HG02642 (cell line): ENCODE data around the gene PUS7.
"Not testable (repeated sequence)": the region's sequence is repeated elsewhere in the genome, so short reads cannot be mapped to it uniquely, and the experiment has no call there.

Source experiments
- ATAC-seq: cut with Tn5 transposase; IDR thresholded peaks from one replicate; pipeline ENCODE4 v1.9.1; 2021; ENCODE audit warnings: mild to moderate bottlenecking; ENCODE audit not compliant: unreplicated experiment, poor library complexity

PUS7 gene

GRCh38 chr7:105497016-105497415 lies 25.1 kb downstream of the PUS7 start:
- no peak for ATAC-seq

- no peak for ATAC-seq
Observed at GRCh38 chr7:105496521-105496920, 25.6 kb downstream of the PUS7 start.

- no peak for ATAC-seq
Observed at GRCh38 chr7:105493923-105494315, 28.2 kb downstream of the PUS7 start.

GRCh38 chr7:105493196-105493922 lies 28.7 kb downstream of the PUS7 start:
- ATAC-seq, result no peak

- ATAC-seq, result no peak
Observed at GRCh38 chr7:105489409-105489808, 32.7 kb downstream of the PUS7 start.

GRCh38 chr7:105487579-105488571 lies 34.2 kb downstream of the PUS7 start:
- no peak for ATAC-seq

- no peak for ATAC-seq
Observed at GRCh38 chr7:105480931-105481330, 41.1 kb downstream of the PUS7 start.

GRCh38 chr7:105478606-105479005 lies 43.5 kb downstream of the PUS7 start:
- no peak for ATAC-seq

- no peak for ATAC-seq
Observed at GRCh38 chr7:105477908-105478307, 44.2 kb downstream of the PUS7 start.

- no peak for ATAC-seq
Observed at GRCh38 chr7:105474045-105474444, 48.0 kb downstream of the PUS7 start.

GRCh38 chr7:105473163-105473562 lies 48.9 kb downstream of the PUS7 start:
- ATAC-seq, result no peak

GRCh38 chr7:105470846-105471245 lies 51.2 kb downstream of the PUS7 start:
- ATAC-seq, result no peak

GRCh38 chr7:105470090-105470489 lies 52.0 kb downstream of the PUS7 start:
- ATAC-seq, result no peak

- ATAC-seq, result no peak
Observed at GRCh38 chr7:105462765-105463420, 59.2 kb downstream of the PUS7 start.

- ATAC-seq, result no peak
Observed at GRCh38 chr7:105461518-105461917, 60.6 kb downstream of the PUS7 start.

GRCh38 chr7:105457619-105458225 lies 64.3 kb downstream of the PUS7 start:
- no peak for ATAC-seq

GRCh38 chr7:105454921-105455320 lies 67.2 kb downstream of the PUS7 start:
- ATAC-seq, result no peak

GRCh38 chr7:105454095-105454747 lies 67.8 kb downstream of the PUS7 start:
- ATAC-seq, result no peak

GRCh38 chr7:105452085-105452484 lies 70.0 kb downstream of the PUS7 start:
- ATAC-seq, result no peak

- ATAC-seq, result not testable (repeated sequence)
Observed at GRCh38 chr7:105450870-105451269, 71.2 kb downstream of the PUS7 start.
